K562 (cell line): ENCODE data around the gene ACTR8. TPM values are rescaled to one million over a fixed set of nuclear protein-coding genes. Genes with fewer than 3 reads are reported as not detected.

ENCODE experiments used
- ATAC-seq: fragments of 200-7000 bp; cut with Tn5 transposase; 3 replicates; pipeline ENCODE4 v1.9.1; 2020; ENCODE audit warnings: moderate library complexity
- BruUV-seq: library from RNA; stranded (reverse); fragments of 400-500 nt; replicated peaks from 2 replicates; lab custom pipeline; 2021; lab: Mats Ljungman, UMichigan
- CTCF ChIA-PET: fragments of 300-600 bp; formaldehyde crosslinking; extraction: SDS; loops from one replicate; lab custom pipeline; 2021; ENCODE audit warnings: low intra/inter-chr PET ratio; lab: Yijun Ruan, JAX
- POLR2A ChIA-PET: fragments of 300-600, 350-650 bp; sonication (Branson Sonifier 250); formaldehyde crosslinking; extraction: SDS; loops from one replicate; lab custom pipeline; 2021; ENCODE audit warnings: antibody characterized with exemption, inconsistent platforms; lab: Yijun Ruan, JAX
- DNase-seq, 4 experiments: peaks; one replicate each; pipeline versions ENCODE4 v3.0.0 to v3.0.0-alpha.2; 2011 to 2018; ENCODE audit warnings: low spot score in 3 of 4, mixed read lengths in 3 of 4; ENCODE audit errors: extremely low read depth in 1 of 4
- FAIRE-seq: peaks from 2 replicates; lab custom pipeline; 2011; peaks lifted over from hg19 to GRCh38; lab: Jason Lieb, UNC
- H2AFZ ChIP-seq: 2 replicates; pipeline ENCODE4 v1.6.0; 2011; ENCODE audit warnings: low read depth, low read length, control low read depth, inconsistent platforms
- H3K27ac ChIP-seq: fragments of 200-600 bp; 3 replicates; pipeline ENCODE4 v1.8.0; 2011; ENCODE audit warnings: low read depth, mild to moderate bottlenecking, control low read depth, inconsistent platforms, low read length, moderate library complexity, mixed read lengths; ENCODE audit errors: extremely low read depth
- H3K27me3 ChIP-seq, 2 experiments: fragments of 300-600 bp in 1 of 2; 2 replicates in 1 of 2; 3 replicates in 1 of 2; pipeline versions ENCODE4 v1.6.0 to v1.8.0; 2011; ENCODE audit warnings: inconsistent platforms in 2 of 2, low read length in 2 of 2, mild to moderate bottlenecking in 1 of 2, mixed read lengths in 1 of 2, moderate library complexity in 1 of 2; ENCODE audit not compliant: control insufficient read depth in 2 of 2, insufficient read depth in 2 of 2
- H3K36me3 ChIP-seq: fragments of 300-600 bp; 3 replicates; pipeline ENCODE4 v1.8.0; 2011; ENCODE audit warnings: mild to moderate bottlenecking, low read length, inconsistent platforms; ENCODE audit not compliant: control insufficient read depth, insufficient read depth
- H3K4me1 ChIP-seq, 2 experiments: fragments of 200-600 bp in 1 of 2; replicated peaks in 1 of 2; 2 replicates in 1 of 2; 3 replicates in 1 of 2; pipeline versions ENCODE4 v1.5.1 to v1.8.0; 2011; ENCODE audit warnings: inconsistent platforms in 2 of 2, low read length in 2 of 2, mild to moderate bottlenecking in 1 of 2, mixed read lengths in 1 of 2, moderate library complexity in 1 of 2; ENCODE audit not compliant: control insufficient read depth in 2 of 2, insufficient read depth in 2 of 2
- H3K4me2 ChIP-seq: 2 replicates; pipeline ENCODE4 v1.6.1; 2011; ENCODE audit warnings: low read length, control low read depth, inconsistent platforms, mixed read lengths; ENCODE audit not compliant: insufficient read depth
- H3K4me3 ChIP-seq: fragments of 200-600 bp; sonication (generic), shearing (Covaris generic); 2 replicates; pipeline ENCODE4 v1.5.1; 2016; ENCODE audit warnings: control low read depth, inconsistent platforms
- H3K79me2 ChIP-seq: fragments of 200-600 bp; 3 replicates; pipeline ENCODE4 v1.8.0; 2011; ENCODE audit warnings: low read length, inconsistent platforms; ENCODE audit not compliant: control insufficient read depth, insufficient read depth
- H3K9ac ChIP-seq, 2 experiments: 2 replicates each; pipeline versions ENCODE4 v1.6.0 to v1.6.1; 2011; ENCODE audit warnings: low read depth in 2 of 2, low read length in 2 of 2, control low read depth in 1 of 2, inconsistent platforms in 1 of 2, mild to moderate bottlenecking in 1 of 2, mixed read lengths in 1 of 2; ENCODE audit not compliant: insufficient read depth in 1 of 2
- H3K9me1 ChIP-seq: one replicate; pipeline ENCODE4 v1.6.0; 2011; ENCODE audit warnings: inconsistent platforms, mild to moderate bottlenecking, low read length, moderate library complexity; ENCODE audit not compliant: control insufficient read depth, insufficient read depth
- H3K9me3 ChIP-seq: replicated peaks from 2 replicates; pipeline ENCODE4 v1.5.1; 2011; ENCODE audit warnings: low read depth, low read length, inconsistent platforms; ENCODE audit not compliant: control insufficient read depth, insufficient read depth
- H4K20me1 ChIP-seq: replicated peaks from 2 replicates; pipeline ENCODE4 v1.6.1; 2011; ENCODE audit warnings: low read length, inconsistent platforms, mixed read lengths; ENCODE audit not compliant: control insufficient read depth, insufficient read depth
- HCFC1 ChIP-seq: IDR thresholded peaks from 2 replicates; pipeline ENCODE4 v1.6.1; 2012; ENCODE audit warnings: low read depth, low read length, improper control_type of control experiment
- MEF2D ChIP-seq: conservative IDR thresholded peaks from 2 replicates; pipeline ENCODE4 v1.6.1; 2016; ENCODE audit warnings: low read depth, missing genetic modification characterization, missing compliant biosample characterization
- PHF20 ChIP-seq: fragments of 450-650 bp; IDR thresholded peaks from 2 replicates; pipeline ENCODE4 v1.6.1; 2018; ENCODE audit not compliant: partially characterized antibody
- RFX1 ChIP-seq: fragments of 450-650 bp; IDR thresholded peaks from 2 replicates; pipeline ENCODE4 v1.6.1; 2016; ENCODE audit warnings: mild to moderate bottlenecking, moderate library complexity
- SMARCA5 ChIP-seq: fragments of 450-650 bp; IDR thresholded peaks from 2 replicates; pipeline ENCODE4 v1.6.1; 2016
- TEAD4 ChIP-seq, 2 experiments: sonication (generic) in 1 of 2; formaldehyde crosslinking in 1 of 2; IDR thresholded peaks; 2 replicates each; pipeline versions ENCODE4 v1.6.1 to v1.8.0; 2012 to 2022; ENCODE audit warnings: borderline replicate concordance in 1 of 2, inconsistent platforms in 1 of 2, low read length in 1 of 2, mild to moderate bottlenecking in 1 of 2, missing genetic modification reagents in 1 of 2
- ZBTB1 ChIP-seq: sonication (generic); formaldehyde crosslinking; IDR thresholded peaks from 2 replicates; pipeline ENCODE4 v1.8.1; 2023; ENCODE audit warnings: missing genetic modification reagents, low read depth, mild to moderate bottlenecking, borderline replicate concordance
- ZC3H8 ChIP-seq: fragments of 450-650 bp; IDR thresholded peaks from 2 replicates; pipeline ENCODE4 v1.6.1; 2017
- ZNF79 ChIP-seq: fragments of 250-450 bp; sonication (Bioruptor Pico); IDR thresholded peaks from 2 replicates; pipeline ENCODE4 v1.4.0; 2020; ENCODE audit warnings: low read depth, mild to moderate bottlenecking, moderate library complexity
- ZSCAN29 ChIP-seq: fragments of 450-650 bp; IDR thresholded peaks from 2 replicates; pipeline ENCODE4 v1.6.1; 2017
- WGBS: fragments of 100-300 bp; shearing (Covaris generic); methylation state at CpG from one replicate; pipeline ENCODE4 v1.1.6; 2016; ENCODE audit warnings: low coverage, mixed read lengths; ENCODE audit not compliant: insufficient coverage; ENCODE audit errors: missing lambda C conversion rate; 5-methylcytosine and 5-hydroxymethylcytosine counted together
- in situ Hi-C: fragments of 300-500 bp; cut with MboI; formaldehyde crosslinking; loops from 4 replicates; pipeline ENCODE4 v1.15.0; 2018; ENCODE audit warnings: inconsistent platforms, mixed read lengths
- intact Hi-C: fragments of 100-400 bp; cut with micrococcal nuclease; formaldehyde crosslinking; loops from 2 replicates; pipeline ENCODE4 v1.14.2; 2022
- polyA plus RNA-seq, 8 experiments: library from polyadenylated mRNA; depleted of rRNA in 4 of 8; stranded (reverse) in 5 of 8; unstranded in 3 of 8; fragments of >200 nt; fragmentation: Nextera tagmentation in 2 of 8; fragmentation: Illumina TruSeq in 1 of 8; extraction: Ambion mirVana in 2 of 8; extraction: Trizol in 1 of 8; gene quantifications; 2 replicates each; pipeline versions ENCODE4 v1.2.1 to v1.2.3, GENCODE V29; 2011 to 2014; ENCODE audit warnings: inconsistent platforms in 1 of 8, missing spikeins in 1 of 8
- total RNA-seq, 7 experiments: library from RNA; depleted of rRNA in 6 of 7; stranded (reverse); fragments of >200 nt in 6 of 7; fragmentation: Illumina TruSeq in 2 of 7; extraction: Trizol in 2 of 7; gene quantifications; 2 replicates each; pipeline versions ENCODE4 v1.2.1 to v1.2.3, GENCODE V29; 2011 to 2021; ENCODE audit warnings: low replicate concordance in 1 of 7

Gene ACTR8
- total and polyA plus RNA-seq, 9 of the 15 experiments (the other 6 are each of a cell fraction or from before 2014, with no cell fraction given) = 4.8 to 24.2 (median 17.5) TPM

GRCh38 chr3:53900666-53901331, 18.8 kb upstream of the ACTR8 start:
- 0% methylated on average over 1 of the region's 2 CpGs for WGBS
- Histone ChIP-seq H3K9me3 (no peaks in the 10 kb centered on the region), H3K79me2 (no peaks in the 10 kb centered on the region), H3K9me1 (no peaks in the 10 kb centered on the region), H3K27me3 (peaks cover 0 to 5% of the 10 kb centered on the region in 2 experiments; a peak in 3 of 5 replicates), H3K27ac (no peak overlapping the region), H3K4me3 (no peak overlapping the region), H3K9ac (no peak overlapping the region), H3K4me1 (no peaks in the 10 kb centered on the region), H2AFZ (no peak overlapping the region), H4K20me1 (no peaks in the 10 kb centered on the region), H3K4me2 (no peak overlapping the region), H3K36me3 (no peaks in the 10 kb centered on the region)
- FAIRE-seq (no peak), ATAC-seq (no peak), DNase-seq (no peak)
- ChIA-PET POLR2A (no interaction called here), CTCF (no interaction called here)
- BruUV-seq = no TSS peak
- intact Hi-C loops (no loop called here), in situ Hi-C loops (no loop called here)
- TF ChIP-seq ZC3H8 (no peak), MEF2D (tag) (no peak), ZNF79 (CRISPR knock-in tag) (no peak), SMARCA5 (no peak), TEAD4 (IDR thresholded peaks at IDR 0.05; ENCODE audit: low read length) (no peak), TEAD4 (CRISPR knock-in tag; IDR thresholded peaks at IDR 0.05; ENCODE audit: borderline replicate concordance) (no peak)

- POLR2A ChIA-PET = no interaction called here
- DNase-seq (no peak), ATAC-seq (no peak), FAIRE-seq (no peak)
- in situ Hi-C loops = no loop called here
- Histone ChIP-seq H3K9ac (no peak overlapping the region), H3K4me1 (no peaks in the 10 kb centered on the region), H3K4me3 (no peak overlapping the region), H3K36me3 (no peaks in the 10 kb centered on the region), H3K27ac (no peak overlapping the region), H3K27me3 (peaks cover 0 to 5% of the 10 kb centered on the region in 2 experiments; a peak in 3 of 5 replicates), H3K9me1 (no peaks in the 10 kb centered on the region), H3K4me2 (no peak overlapping the region), H4K20me1 (no peaks in the 10 kb centered on the region), H3K79me2 (no peaks in the 10 kb centered on the region), H2AFZ (no peak overlapping the region), H3K9me3 (no peaks in the 10 kb centered on the region)
- CTCF ChIA-PET = no interaction called here
- intact Hi-C loops = no loop called here
- 0% methylated on average over 2 of the region's 2 CpGs for WGBS
- TF ChIP-seq ZBTB1 (no peak), RFX1 (no peak), PHF20 (no peak), ZSCAN29 (no peak), HCFC1 (no peak)
- BruUV-seq = no TSS peak
Measured at GRCh38 chr3:53899750-53900149, 17.8 kb upstream of the ACTR8 start.
